K562 (cell line): ENCODE measurements around the gene MINK1. TPM values are rescaled to one million over a fixed set of nuclear protein-coding genes. Genes with fewer than 3 reads are reported as not detected.
A peak's percentile ranks its signal among the peaks of the same experiment; 100 is the strongest.

ENCODE experiments used
- C11orf30 ChIP-seq: fragments of 450-650 bp; IDR thresholded peaks from 2 replicates; pipeline ENCODE4 v1.6.1; 2016; ENCODE audit warnings: low read depth, mild to moderate bottlenecking
- CBFB ChIP-seq: sonication (generic); formaldehyde crosslinking; IDR thresholded peaks from 2 replicates; pipeline ENCODE4 v1.4.0; 2020; ENCODE audit warnings: mild to moderate bottlenecking, missing genetic modification reagents
- CC2D1A ChIP-seq: fragments of 450-650 bp; IDR thresholded peaks from 2 replicates; pipeline ENCODE4 v1.6.1; 2017; ENCODE audit warnings: mild to moderate bottlenecking
- CCAR2 ChIP-seq: fragments of 200-400 bp; formaldehyde crosslinking; IDR thresholded peaks from 2 replicates; pipeline ENCODE4 v1.6.1; 2017; ENCODE audit warnings: mild to moderate bottlenecking, low read depth, low read length
- CCNT2 ChIP-seq: IDR thresholded peaks from 2 replicates; pipeline ENCODE4 v1.6.1; 2011; ENCODE audit warnings: borderline replicate concordance, low read depth, mild to moderate bottlenecking, moderate library complexity, mixed read lengths, low read length; ENCODE audit not compliant: insufficient read length; ENCODE audit errors: extremely low read depth
- EWSR1 ChIP-seq: fragments of 450-650 bp; IDR thresholded peaks from 2 replicates; pipeline ENCODE4 v1.6.1; 2018; ENCODE audit warnings: borderline replicate concordance, mild to moderate bottlenecking, low read depth, moderate library complexity; ENCODE audit not compliant: partially characterized antibody
- HBP1 ChIP-seq: fragments of 450-650 bp; formaldehyde crosslinking; IDR thresholded peaks from 2 replicates; pipeline ENCODE4 v1.4.0; 2022; ENCODE audit warnings: missing genetic modification characterization
- NFIC ChIP-seq: fragments of 450-650 bp; IDR thresholded peaks from 2 replicates; pipeline ENCODE4 v1.6.1; 2017; ENCODE audit warnings: mild to moderate bottlenecking, inconsistent platforms
- POLR2AphosphoS5 ChIP-seq: IDR thresholded peaks from 2 replicates; pipeline ENCODE4 v1.6.1; 2011; ENCODE audit warnings: mild to moderate bottlenecking, low read depth, low read length, moderate library complexity; ENCODE audit not compliant: control insufficient read depth, insufficient read depth
- POLR2B ChIP-seq: fragments of 450-650 bp; IDR thresholded peaks from 2 replicates; pipeline ENCODE4 v1.6.1; 2018; ENCODE audit warnings: low read depth; ENCODE audit not compliant: partially characterized antibody
- POLR2G ChIP-seq: fragments of 200-400 bp; formaldehyde crosslinking; IDR thresholded peaks from 2 replicates; pipeline ENCODE4 v1.6.1; 2017; ENCODE audit warnings: low read depth, mild to moderate bottlenecking, antibody characterized with exemption, low read length, moderate library complexity
- RAD21 ChIP-seq, 2 experiments: fragments of 250-450 bp in 1 of 2; fragments of 450-650 bp in 1 of 2; sonication (Bioruptor Pico) in 1 of 2; formaldehyde crosslinking in 1 of 2; IDR thresholded peaks in 1 of 2; conservative IDR thresholded peaks in 1 of 2; 2 replicates each; pipeline versions ENCODE4 v1.4.0 to v1.8.0; 2020 to 2022; ENCODE audit warnings: mild to moderate bottlenecking in 2 of 2, moderate library complexity in 1 of 2
- RBFOX2 ChIP-seq: fragments of 200-400 bp; formaldehyde crosslinking; IDR thresholded peaks from 2 replicates; pipeline ENCODE4 v1.6.1; 2017; ENCODE audit warnings: low read depth, mild to moderate bottlenecking, low read length, moderate library complexity
- RBM22 ChIP-seq: fragments of 200-400 bp; formaldehyde crosslinking; IDR thresholded peaks from 2 replicates; pipeline ENCODE4 v1.6.1; 2018; ENCODE audit warnings: low read length, low read depth; ENCODE audit not compliant: poor library complexity, severe bottlenecking
- STAT5A ChIP-seq: IDR thresholded peaks from 2 replicates; pipeline ENCODE4 v1.6.1; 2012; ENCODE audit warnings: low read length, inconsistent platforms, borderline replicate concordance
- SUPT5H ChIP-seq: fragments of 450-650 bp; IDR thresholded peaks from 2 replicates; pipeline ENCODE4 v1.6.1; 2016
- TCFL5 ChIP-seq: fragments of 250-450 bp; sonication (Bioruptor Pico); conservative IDR thresholded peaks from 2 replicates; pipeline ENCODE4 v1.6.1; 2021; ENCODE audit warnings: mild to moderate bottlenecking, moderate library complexity, matching md5 sums
- ZNF175 ChIP-seq: fragments of 200-800 bp; sonication (Bioruptor generic); IDR thresholded peaks from 2 replicates; pipeline ENCODE4 v1.6.1; 2016; ENCODE audit warnings: low read depth, mild to moderate bottlenecking, missing genetic modification characterization, missing compliant biosample characterization
- ZNF224 ChIP-seq: sonication (generic); formaldehyde crosslinking; IDR thresholded peaks from 2 replicates; pipeline ENCODE4 v1.8.0; 2022; ENCODE audit warnings: mild to moderate bottlenecking, missing genetic modification reagents
- ZNF274 ChIP-seq: IDR thresholded peaks from 2 replicates; pipeline ENCODE4 v1.6.1; 2011; ENCODE audit warnings: low read depth, mild to moderate bottlenecking, low read length, moderate library complexity, borderline replicate concordance
- ZNF280B ChIP-seq: fragments of 250-450 bp; sonication (Bioruptor Pico); IDR thresholded peaks from 2 replicates; pipeline ENCODE4 v1.5.1; 2021; ENCODE audit warnings: mild to moderate bottlenecking
- polyA plus RNA-seq, 8 experiments: library from polyadenylated mRNA; depleted of rRNA in 4 of 8; stranded (reverse) in 5 of 8; unstranded in 3 of 8; fragments of >200 nt; fragmentation: Nextera tagmentation in 2 of 8; fragmentation: Illumina TruSeq in 1 of 8; extraction: Ambion mirVana in 2 of 8; extraction: Trizol in 1 of 8; gene quantifications; 2 replicates each; pipeline versions ENCODE4 v1.2.1 to v1.2.3, GENCODE V29; 2011 to 2014; ENCODE audit warnings: inconsistent platforms in 1 of 8, missing spikeins in 1 of 8
- total RNA-seq, 7 experiments: library from RNA; depleted of rRNA in 6 of 7; stranded (reverse); fragments of >200 nt in 6 of 7; fragmentation: Illumina TruSeq in 2 of 7; extraction: Trizol in 2 of 7; gene quantifications; 2 replicates each; pipeline versions ENCODE4 v1.2.1 to v1.2.3, GENCODE V29; 2011 to 2021; ENCODE audit warnings: low replicate concordance in 1 of 7
- TF ChIP-seq, protein P1 (sequence below): sonication (generic); formaldehyde crosslinking; IDR thresholded peaks from 2 replicates; pipeline ENCODE4 v1.8.0; 2023; ENCODE audit warnings: mild to moderate bottlenecking, missing genetic modification reagents

MINK1 gene
- total and polyA plus RNA-seq, 9 of the 15 experiments (the other 6 are each of a cell fraction or from before 2014, with no cell fraction given) = 0.11 to 54.2 (median 14.9) TPM

GRCh38 chr17:4944554-4945175 is 111.5 kb downstream of the MINK1 start (continued):
- TF ChIP-seq, protein P1, sequence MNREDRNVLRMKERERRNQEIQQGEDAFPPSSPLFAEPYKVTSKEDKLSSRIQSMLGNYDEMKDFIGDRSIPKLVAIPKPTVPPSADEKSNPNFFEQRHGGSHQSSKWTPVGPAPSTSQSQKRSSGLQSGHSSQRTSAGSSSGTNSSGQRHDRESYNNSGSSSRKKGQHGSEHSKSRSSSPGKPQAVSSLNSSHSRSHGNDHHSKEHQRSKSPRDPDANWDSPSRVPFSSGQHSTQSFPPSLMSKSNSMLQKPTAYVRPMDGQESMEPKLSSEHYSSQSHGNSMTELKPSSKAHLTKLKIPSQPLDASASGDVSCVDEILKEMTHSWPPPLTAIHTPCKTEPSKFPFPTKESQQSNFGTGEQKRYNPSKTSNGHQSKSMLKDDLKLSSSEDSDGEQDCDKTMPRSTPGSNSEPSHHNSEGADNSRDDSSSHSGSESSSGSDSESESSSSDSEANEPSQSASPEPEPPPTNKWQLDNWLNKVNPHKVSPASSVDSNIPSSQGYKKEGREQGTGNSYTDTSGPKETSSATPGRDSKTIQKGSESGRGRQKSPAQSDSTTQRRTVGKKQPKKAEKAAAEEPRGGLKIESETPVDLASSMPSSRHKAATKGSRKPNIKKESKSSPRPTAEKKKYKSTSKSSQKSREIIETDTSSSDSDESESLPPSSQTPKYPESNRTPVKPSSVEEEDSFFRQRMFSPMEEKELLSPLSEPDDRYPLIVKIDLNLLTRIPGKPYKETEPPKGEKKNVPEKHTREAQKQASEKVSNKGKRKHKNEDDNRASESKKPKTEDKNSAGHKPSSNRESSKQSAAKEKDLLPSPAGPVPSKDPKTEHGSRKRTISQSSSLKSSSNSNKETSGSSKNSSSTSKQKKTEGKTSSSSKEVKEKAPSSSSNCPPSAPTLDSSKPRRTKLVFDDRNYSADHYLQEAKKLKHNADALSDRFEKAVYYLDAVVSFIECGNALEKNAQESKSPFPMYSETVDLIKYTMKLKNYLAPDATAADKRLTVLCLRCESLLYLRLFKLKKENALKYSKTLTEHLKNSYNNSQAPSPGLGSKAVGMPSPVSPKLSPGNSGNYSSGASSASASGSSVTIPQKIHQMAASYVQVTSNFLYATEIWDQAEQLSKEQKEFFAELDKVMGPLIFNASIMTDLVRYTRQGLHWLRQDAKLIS (CRISPR knock-in tag) = peak; percentile 61; the same call in 1 of the 2 replicates
- TF ChIP-seq C11orf30 = no peak
- no peak for TF ChIP-seq CCNT2
- peak; percentile 73 for TF ChIP-seq RBFOX2
- TF ChIP-seq POLR2G = peak; percentile 79
- TF ChIP-seq ZNF175 = no peak
- TF ChIP-seq POLR2AphosphoS5 = peak; percentile 48; the same call in 1 of the 2 replicates
- TF ChIP-seq ZNF274 = no peak
- no peak for TF ChIP-seq RAD21 (CRISPR knock-in tag; conservative IDR thresholded peaks at IDR 0.05 in 1 of 2, IDR thresholded peaks at IDR 0.05 in 1 of 2)
- TF ChIP-seq CCAR2 = no peak
- 0 out of 2 replicates have a peak, but pooled peaks have one; percentile 4 for TF ChIP-seq NFIC
- no peak for TF ChIP-seq ZNF224 (CRISPR knock-in tag)
- no peak for TF ChIP-seq ZNF280B (CRISPR knock-in tag)
- TF ChIP-seq STAT5A = 0 out of 2 replicates have a peak, but pooled peaks have one; percentile 8
- no peak for TF ChIP-seq TCFL5 (CRISPR knock-in tag)
- peak; percentile 79 for TF ChIP-seq POLR2B
- 0 out of 2 replicates have a peak, but pooled peaks have one; percentile 16 for TF ChIP-seq HBP1
- peak; percentile 57 for TF ChIP-seq EWSR1
- TF ChIP-seq SUPT5H = peak; percentile 84
- TF ChIP-seq CBFB (CRISPR knock-in tag) = no peak
- TF ChIP-seq CC2D1A = no peak
- peak; percentile 94 for TF ChIP-seq RBM22
